B cell (primary cell): ENCODE data around the gene TP53BP2. TPM values are rescaled to one million over a fixed set of nuclear protein-coding genes. Genes with fewer than 3 reads are reported as not detected.

Experiments
- ATAC-seq: fragments of 200-7000 bp; cut with Tn5 transposase; one replicate; pipeline ENCODE4 v1.10.0; 2021; ENCODE audit warnings: low read depth, mild to moderate bottlenecking, moderate number of reproducible peaks, moderate library complexity
- CTCF ChIA-PET: fragments of 350-600 bp; sonication (Branson Sonifier 250); formaldehyde crosslinking; loops from one replicate; lab custom pipeline; 2021; ENCODE audit warnings: antibody characterized with exemption, inconsistent platforms; lab: Charles Lee
- POLR2A ChIA-PET: fragments of 350-600 bp; sonication (Branson Sonifier 250); formaldehyde crosslinking; loops from one replicate; lab custom pipeline; 2021; ENCODE audit warnings: antibody characterized with exemption; lab: Charles Lee
- DNase-seq: peaks from one replicate; pipeline ENCODE4 v3.0.0; 2013
- H2AFZ ChIP-seq: 2 replicates; pipeline ENCODE4 v1.6.1; 2012; ENCODE audit warnings: mild to moderate bottlenecking, low read depth, low read length; ENCODE audit not compliant: insufficient read depth, poor library complexity, severe bottlenecking
- H3K27ac ChIP-seq, 2 donors: 1 replicate in 1 of 2; 2 replicates in 1 of 2; pipeline ENCODE4 v1.5.1; 2012 to 2013; ENCODE audit warnings: low read length in 2 of 2, mild to moderate bottlenecking in 2 of 2, moderate library complexity in 1 of 2
- H3K27me3 ChIP-seq, 4 experiments: fragments of 200-600 bp in 1 of 4; sonication (generic) in 1 of 4; replicated peaks in 1 of 4; 1 replicate in 2 of 4; 2 replicates in 2 of 4; pipeline versions ENCODE4 v1.6.1 to v1.7.0; 2013 to 2016; ENCODE audit warnings: low read length in 3 of 4, mild to moderate bottlenecking in 2 of 4, mixed read lengths in 1 of 4, moderate library complexity in 1 of 4; ENCODE audit not compliant: insufficient read depth in 4 of 4, control insufficient read depth in 3 of 4; ENCODE audit errors: control extremely low read depth in 1 of 4
- H3K36me3 ChIP-seq, 2 experiments: replicated peaks in 1 of 2; 1 replicate in 1 of 2; 2 replicates in 1 of 2; pipeline versions ENCODE4 v1.6.1 to v1.7.1; 2013; ENCODE audit warnings: low read length in 1 of 2; ENCODE audit not compliant: insufficient read depth in 2 of 2, control insufficient read depth in 1 of 2; ENCODE audit errors: control extremely low read depth in 1 of 2, extremely low read depth in 1 of 2
- H3K4me1 ChIP-seq, 2 donors: fragments of 200-600 bp in 1 of 2; sonication (generic) in 1 of 2; 1 replicate in 1 of 2; 2 replicates in 1 of 2; pipeline versions ENCODE4 v1.5.1 to v1.6.1; 2013 to 2017; ENCODE audit warnings: low read length in 2 of 2; ENCODE audit not compliant: control insufficient read depth in 2 of 2, insufficient read depth in 2 of 2
- H3K4me2 ChIP-seq: replicated peaks from 2 replicates; pipeline ENCODE3; 2012; ENCODE audit warnings: mild to moderate bottlenecking, low read depth, low read length; ENCODE audit not compliant: poor library complexity, severe bottlenecking
- H3K4me3 ChIP-seq, 5 experiments: fragments of 200-600 bp in 1 of 5; sonication (generic) in 1 of 5; 1 replicate in 3 of 5; 2 replicates in 2 of 5; pipeline versions ENCODE4 v1.5.1 to v1.7.0; 2011 to 2016; ENCODE audit warnings: low read length in 4 of 5, mild to moderate bottlenecking in 4 of 5, low read depth in 2 of 5, control low read depth in 1 of 5, moderate library complexity in 1 of 5; ENCODE audit not compliant: insufficient read depth in 1 of 5; ENCODE audit errors: control extremely low read depth in 1 of 5, extremely low read depth in 1 of 5
- H3K79me2 ChIP-seq: fragments of 200-600 bp; sonication (generic); one replicate; pipeline ENCODE4 v1.6.0; 2016; ENCODE audit warnings: low read length; ENCODE audit not compliant: control insufficient read depth, insufficient read depth
- H3K9ac ChIP-seq: fragments of 200-600 bp; sonication (generic); 2 replicates; pipeline ENCODE4 v1.6.1; 2017; ENCODE audit warnings: mild to moderate bottlenecking, low read length, moderate library complexity
- H3K9me3 ChIP-seq, 3 donors: one replicate each; pipeline versions ENCODE4 v1.6.1 to v1.7.1; 2013; ENCODE audit warnings: low read length in 2 of 3; ENCODE audit not compliant: control insufficient read depth in 2 of 3, insufficient read depth in 1 of 3; ENCODE audit errors: control extremely low read depth in 1 of 3
- H4K20me1 ChIP-seq: 2 replicates; pipeline ENCODE4 v1.6.0; 2012; ENCODE audit warnings: mild to moderate bottlenecking, low read length; ENCODE audit not compliant: insufficient read depth, control insufficient read depth, poor library complexity, severe bottlenecking
- H3K27ac Mint-ChIP-seq: one replicate; pipeline ENCODE4 v1.8.0; 2021; ENCODE audit warnings: mixed read lengths
- H3K27me3 Mint-ChIP-seq: one replicate; pipeline ENCODE4 v1.8.0; 2021; ENCODE audit warnings: mixed read lengths
- H3K4me1 Mint-ChIP-seq: one replicate; pipeline ENCODE4 v1.8.0; 2021; ENCODE audit warnings: mixed read lengths
- H3K4me3 Mint-ChIP-seq: one replicate; pipeline ENCODE4 v1.8.0; 2021; ENCODE audit warnings: mixed read lengths
- H3K9me3 Mint-ChIP-seq: one replicate; pipeline ENCODE4 v1.8.0; 2022; ENCODE audit warnings: mixed read lengths; ENCODE audit not compliant: insufficient read depth
- CTCF ChIP-seq: fragments of 200-600 bp; IDR thresholded peaks from one replicate; pipeline ENCODE4 v1.8.0; 2022; ENCODE audit warnings: antibody characterized with exemption, mild to moderate bottlenecking
- EZH2 ChIP-seq: IDR thresholded peaks from 2 replicates; pipeline ENCODE4 v1.6.1; 2012; ENCODE audit warnings: borderline replicate concordance, low read depth, mild to moderate bottlenecking, moderate library complexity, low read length; ENCODE audit not compliant: insufficient read depth, poor library complexity, severe bottlenecking
- WGBS: methylation state at CpG from one replicate; pipeline ENCODE4 v1.1.5; 2013; ENCODE audit warnings: missing lambda C conversion rate; ENCODE audit not compliant: insufficient coverage; 5-methylcytosine and 5-hydroxymethylcytosine counted together
- intact Hi-C: fragments of 100-400 bp; cut with micrococcal nuclease; formaldehyde crosslinking; loops from one replicate; pipeline ENCODE4 v1.10.0; 2022
- polyA plus RNA-seq: library from polyadenylated mRNA; depleted of rRNA; stranded (reverse); fragments of >200 nt; gene quantifications from 2 replicates; pipeline ENCODE4 v1.2.3, GENCODE V29; 2012
- total RNA-seq, 2 donors: library from RNA; stranded (reverse); fragments of 120-200 nt in 1 of 2; gene quantifications; 1 replicate in 1 of 2; 2 replicates in 1 of 2; pipeline versions ENCODE4 v1.2.3 to v1.2.4, GENCODE V29; 2013 to 2022

The TP53BP2 gene
- total and polyA plus RNA-seq, 2 donors (not counting 1 experiment from before 2014, with no cell fraction given) = 10.8 to 40.0 TPM

DNA sequence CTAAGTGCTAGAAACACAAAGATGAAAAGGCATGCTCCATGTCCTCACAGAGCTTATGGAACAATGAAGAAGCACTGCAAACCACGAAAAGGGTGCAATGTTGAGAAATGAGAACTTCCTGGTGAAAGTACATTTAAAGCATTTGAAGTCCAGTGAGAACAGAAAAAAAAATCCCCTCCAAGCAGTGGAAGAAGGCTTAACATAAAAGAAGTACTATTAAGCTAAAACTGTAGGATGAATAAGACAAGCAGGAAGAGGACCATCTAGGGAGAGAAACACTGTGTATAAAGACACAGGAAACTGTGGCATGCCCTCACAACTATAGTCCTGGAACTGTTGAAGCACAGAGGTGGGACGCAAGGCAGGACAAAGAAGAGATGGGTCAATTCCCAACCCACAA, 10.0 kb downstream of the TP53BP2 start:
- H3K9me3 ChIP-seq = no peaks in the 10 kb centered on the region
- no peaks in the 10 kb centered on the region for H3K27me3 ChIP-seq
- no peak for ATAC-seq
- no peak overlapping the region for H3K4me3 Mint-ChIP-seq
- H4K20me1 ChIP-seq = peaks cover 53% of the 10 kb centered on the region
- TF ChIP-seq EZH2 (no peak), CTCF (no peak)
- no peak for DNase-seq
- no peak overlapping the region for H3K4me3 ChIP-seq
- H3K27ac ChIP-seq = no peak overlapping the region
- no peaks in the 10 kb centered on the region for H3K9me3 Mint-ChIP-seq
- H3K36me3 ChIP-seq = no peaks in the 10 kb centered on the region
- H3K79me2 ChIP-seq = peaks cover 78% of the 10 kb centered on the region
- WGBS = 17% methylated on average over 1 of the region's 2 CpGs
- intact Hi-C loops = no loop called here
- peaks cover 41% of the 10 kb centered on the region for H3K4me1 Mint-ChIP-seq
- CTCF ChIA-PET = interaction anchor here (0.7 to 1.3 kb wide), 2 partner anchors 10 to 24 kb away, joined by 3 read pairs; no protein-coding TSS in a partner anchor
- no peak overlapping the region for H3K27ac Mint-ChIP-seq
- no peak overlapping the region for H3K9ac ChIP-seq
- H2AFZ ChIP-seq = no peak overlapping the region
- no peaks in the 10 kb centered on the region for H3K27me3 Mint-ChIP-seq
- peaks cover 23 to 34% of the 10 kb centered on the region in 2 donors for H3K4me1 ChIP-seq
- H3K4me2 ChIP-seq = peak overlapping the region; percentile 10
- POLR2A ChIA-PET = interaction anchor here (0.9 kb wide), 1 partner anchor 10 kb away, joined by 3 read pairs; no protein-coding TSS in a partner anchor

- no peak overlapping the region for H3K4me3 ChIP-seq
- Mint-ChIP-seq H3K9me3 (no peaks in the 10 kb centered on the region), H3K4me1 (peaks cover 33% of the 10 kb centered on the region), H3K27ac (no peak overlapping the region), H3K27me3 (no peaks in the 10 kb centered on the region), H3K4me3 (no peak overlapping the region)
- ChIA-PET CTCF (interaction anchor here (0.7 to 1.3 kb wide), 2 partner anchors 10 to 23 kb away, joined by 3 read pairs; no protein-coding TSS in a partner anchor), POLR2A (no interaction called here)
- no peak overlapping the region for H2AFZ ChIP-seq
- no peaks in the 10 kb centered on the region for H3K9me3 ChIP-seq
- H3K36me3 ChIP-seq = no peaks in the 10 kb centered on the region
- H4K20me1 ChIP-seq = peaks cover 53% of the 10 kb centered on the region
- intact Hi-C loops = no loop called here
- ATAC-seq (no peak), DNase-seq (no peak)
- WGBS = 60% methylated on average over 1 of the region's 3 CpGs
- H3K4me1 ChIP-seq = peaks cover 23 to 34% of the 10 kb centered on the region in 2 donors
- H3K27me3 ChIP-seq = no peaks in the 10 kb centered on the region
- H3K27ac ChIP-seq = no peak overlapping the region
- H3K79me2 ChIP-seq = peaks cover 81% of the 10 kb centered on the region
- peak overlapping the region; percentile 4 for H3K4me2 ChIP-seq
- TF ChIP-seq CTCF (no peak), EZH2 (no peak)
- H3K9ac ChIP-seq = peak overlapping the region; percentile 17
Measured at GRCh38 chr1:223834660-223835263, 11.0 kb downstream of the TP53BP2 start.
